ENCODE data around the gene FAM117A.

Gene FAM117A, protein sequence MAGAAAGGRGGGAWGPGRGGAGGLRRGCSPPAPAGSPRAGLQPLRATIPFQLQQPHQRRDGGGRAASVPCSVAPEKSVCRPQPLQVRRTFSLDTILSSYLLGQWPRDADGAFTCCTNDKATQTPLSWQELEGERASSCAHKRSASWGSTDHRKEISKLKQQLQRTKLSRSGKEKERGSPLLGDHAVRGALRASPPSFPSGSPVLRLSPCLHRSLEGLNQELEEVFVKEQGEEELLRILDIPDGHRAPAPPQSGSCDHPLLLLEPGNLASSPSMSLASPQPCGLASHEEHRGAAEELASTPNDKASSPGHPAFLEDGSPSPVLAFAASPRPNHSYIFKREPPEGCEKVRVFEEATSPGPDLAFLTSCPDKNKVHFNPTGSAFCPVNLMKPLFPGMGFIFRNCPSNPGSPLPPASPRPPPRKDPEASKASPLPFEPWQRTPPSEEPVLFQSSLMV

DNA sequence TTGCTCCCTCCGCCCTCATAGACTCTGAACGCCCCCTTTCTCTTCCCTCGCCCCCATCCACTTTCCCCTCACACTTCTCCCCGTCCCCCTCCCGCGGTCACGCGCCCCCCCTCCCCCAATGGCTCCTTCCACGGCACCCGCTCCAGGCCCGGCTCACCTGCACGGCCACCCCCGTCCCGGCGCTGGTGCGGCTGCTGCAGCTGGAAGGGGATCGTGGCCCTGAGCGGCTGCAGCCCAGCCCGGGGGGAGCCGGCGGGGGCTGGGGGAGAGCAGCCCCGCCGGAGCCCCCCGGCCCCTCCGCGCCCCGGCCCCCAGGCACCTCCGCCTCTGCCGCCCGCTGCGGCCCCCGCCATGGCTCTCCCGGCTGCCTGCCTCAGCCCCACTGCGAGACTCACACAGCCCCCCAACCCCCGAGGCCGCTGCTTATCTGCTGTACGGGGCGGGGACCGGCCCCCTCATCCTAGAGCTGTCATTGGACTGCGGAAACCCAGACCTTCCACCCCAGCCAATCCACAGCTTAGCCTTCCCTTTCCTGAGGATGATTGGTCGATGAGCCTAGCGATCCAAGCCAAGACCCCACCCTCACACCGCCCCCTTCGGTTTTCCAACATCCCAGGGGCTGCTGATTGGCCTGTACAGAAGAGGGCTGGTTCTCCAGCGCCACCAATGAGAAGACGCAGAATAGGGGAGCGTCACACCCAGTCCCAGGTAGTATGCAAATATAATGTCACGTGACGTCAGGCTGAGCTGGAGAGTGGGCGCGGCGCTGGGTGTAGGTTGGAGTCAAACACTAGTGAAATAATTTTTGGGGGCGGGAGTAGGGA lies at the start of gene FAM117A:
TSS of gene FAM117A (minus strand) at position 397 of the 824 bp plus-strand sequence. CDS start at position 353, 44 bp downstream.
- POLR2A ChIA-PET = interaction anchor here (0.6 to 3.5 kb wide), 46 partner anchors 9 to 1906 kb away, joined by 3 to 68 read pairs (median 6); partner anchors contain the start of genes KAT7, NXPH3, PHB1 and SLC35B1
- Histone ChIP-seq H3K27ac (ENCODE audit: extremely low read depth, low read depth, low read length) (no peak within 1 kb of the TSS), H3K4me1 (ENCODE audit: control insufficient read depth, insufficient read depth, low read length) (peaks cover 9% of the 10 kb centered on the region; the same call in 1 of the 2 replicates), H3K36me3 (ENCODE audit: control insufficient read depth in 2 of 2, insufficient read depth in 1 of 2, low read length in 2 of 2) (no peaks in the 10 kb centered on the region), H3K9me3 (ENCODE audit: control insufficient read depth, insufficient read depth, low read depth, low read length) (no peaks in the 10 kb centered on the region), H3K4me3 (ENCODE audit: low read depth, low read length) (peak within 1 kb of the TSS; percentile 73)
- CTCF ChIA-PET = interaction anchor here (0.5 to 1.2 kb wide), 8 partner anchors 12 to 1047 kb away, joined by 3 to 4 read pairs (median 3); partner anchors contain the start of gene PHB1
- no peak for TF ChIP-seq ZNF571 (tag by site-specific recombination; IDR thresholded peaks at IDR 0.05)
- TF ChIP-seq, protein P1, sequence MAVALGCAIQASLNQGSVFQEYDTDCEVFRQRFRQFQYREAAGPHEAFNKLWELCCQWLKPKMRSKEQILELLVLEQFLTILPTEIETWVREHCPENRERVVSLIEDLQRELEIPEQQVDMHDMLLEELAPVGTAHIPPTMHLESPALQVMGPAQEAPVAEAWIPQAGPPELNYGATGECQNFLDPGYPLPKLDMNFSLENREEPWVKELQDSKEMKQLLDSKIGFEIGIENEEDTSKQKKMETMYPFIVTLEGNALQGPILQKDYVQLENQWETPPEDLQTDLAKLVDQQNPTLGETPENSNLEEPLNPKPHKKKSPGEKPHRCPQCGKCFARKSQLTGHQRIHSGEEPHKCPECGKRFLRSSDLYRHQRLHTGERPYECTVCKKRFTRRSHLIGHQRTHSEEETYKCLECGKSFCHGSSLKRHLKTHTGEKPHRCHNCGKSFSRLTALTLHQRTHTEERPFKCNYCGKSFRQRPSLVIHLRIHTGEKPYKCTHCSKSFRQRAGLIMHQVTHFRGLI (tag by site-specific recombination; IDR thresholded peaks at IDR 0.05) = no peak
- TF ChIP-seq ZNF223 (tag by site-specific recombination; IDR thresholded peaks at IDR 0.05) = no peak
- no peak for TF ChIP-seq ZNF596 (tag by site-specific recombination; IDR thresholded peaks at IDR 0.05)
- TF ChIP-seq GLIS1 (tag by site-specific recombination; IDR thresholded peaks at IDR 0.05) = peak; percentile 54
- no peak for TF ChIP-seq ZNF133 (tag by site-specific recombination; IDR thresholded peaks at IDR 0.05)
- TF ChIP-seq ZNF202 (tag by site-specific recombination; IDR thresholded peaks at IDR 0.05; ENCODE audit: borderline replicate concordance) = no peak
- TF ChIP-seq REPIN1 (tag by site-specific recombination; IDR thresholded peaks at IDR 0.05; ENCODE audit: low read depth) = no peak
- TF ChIP-seq PRDM1 (tag by site-specific recombination; IDR thresholded peaks at IDR 0.05) = no peak
- no peak for TF ChIP-seq ZNF791 (tag by site-specific recombination; IDR thresholded peaks at IDR 0.05)
- no peak for TF ChIP-seq ZNF837 (tag by site-specific recombination; IDR thresholded peaks at IDR 0.05)
- TF ChIP-seq ZNF621 (tag by site-specific recombination; IDR thresholded peaks at IDR 0.05) = no peak
- TF ChIP-seq, protein P2, sequence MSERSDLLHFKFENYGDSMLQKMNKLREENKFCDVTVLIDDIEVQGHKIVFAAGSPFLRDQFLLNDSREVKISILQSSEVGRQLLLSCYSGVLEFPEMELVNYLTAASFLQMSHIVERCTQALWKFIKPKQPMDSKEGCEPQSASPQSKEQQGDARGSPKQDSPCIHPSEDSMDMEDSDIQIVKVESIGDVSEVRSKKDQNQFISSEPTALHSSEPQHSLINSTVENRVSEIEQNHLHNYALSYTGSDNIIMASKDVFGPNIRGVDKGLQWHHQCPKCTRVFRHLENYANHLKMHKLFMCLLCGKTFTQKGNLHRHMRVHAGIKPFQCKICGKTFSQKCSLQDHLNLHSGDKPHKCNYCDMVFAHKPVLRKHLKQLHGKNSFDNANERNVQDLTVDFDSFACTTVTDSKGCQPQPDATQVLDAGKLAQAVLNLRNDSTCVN (tag by site-specific recombination; optimal IDR thresholded peaks at IDR 0.05) = peak; percentile 52
- TF ChIP-seq ZNF624 (tag by site-specific recombination; IDR thresholded peaks at IDR 0.05) = no peak
- TF ChIP-seq, protein P3, sequence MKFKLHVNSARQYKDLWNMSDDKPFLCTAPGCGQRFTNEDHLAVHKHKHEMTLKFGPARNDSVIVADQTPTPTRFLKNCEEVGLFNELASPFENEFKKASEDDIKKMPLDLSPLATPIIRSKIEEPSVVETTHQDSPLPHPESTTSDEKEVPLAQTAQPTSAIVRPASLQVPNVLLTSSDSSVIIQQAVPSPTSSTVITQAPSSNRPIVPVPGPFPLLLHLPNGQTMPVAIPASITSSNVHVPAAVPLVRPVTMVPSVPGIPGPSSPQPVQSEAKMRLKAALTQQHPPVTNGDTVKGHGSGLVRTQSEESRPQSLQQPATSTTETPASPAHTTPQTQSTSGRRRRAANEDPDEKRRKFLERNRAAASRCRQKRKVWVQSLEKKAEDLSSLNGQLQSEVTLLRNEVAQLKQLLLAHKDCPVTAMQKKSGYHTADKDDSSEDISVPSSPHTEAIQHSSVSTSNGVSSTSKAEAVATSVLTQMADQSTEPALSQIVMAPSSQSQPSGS (tag by site-specific recombination; IDR thresholded peaks at IDR 0.05; ENCODE audit: low read depth) = peak; percentile 61
- no peak for TF ChIP-seq ZNF140 (tag by site-specific recombination; IDR thresholded peaks at IDR 0.05)
- TF ChIP-seq ZFHX2 (tag by site-specific recombination; conservative IDR thresholded peaks at IDR 0.05) = peak; percentile 80
- TF ChIP-seq KLF10 (tag by site-specific recombination; IDR thresholded peaks at IDR 0.05) = peak; percentile 100
- no peak for TF ChIP-seq ZNF555 (tag by site-specific recombination; conservative IDR thresholded peaks at IDR 0.05)
- no peak for TF ChIP-seq ZNF654 (tag by site-specific recombination; IDR thresholded peaks at IDR 0.05; ENCODE audit: low read depth)
- 0 out of 2 replicates have a peak, but pooled peaks have one; percentile 30 for TF ChIP-seq KLF1 (tag by site-specific recombination; IDR thresholded peaks at IDR 0.05)
- no peak for TF ChIP-seq ZNF416 (tag by site-specific recombination; IDR thresholded peaks at IDR 0.05)
- no peak for TF ChIP-seq ZNF423 (tag by site-specific recombination; IDR thresholded peaks at IDR 0.05)
- peak; percentile 73 for TF ChIP-seq EGR2 (tag by site-specific recombination; IDR thresholded peaks at IDR 0.05; ENCODE audit: low read depth)
- TF ChIP-seq KLF9 (tag by site-specific recombination; IDR thresholded peaks at IDR 0.05; ENCODE audit: low read depth) = peak; percentile 80
- TF ChIP-seq SCRT2 (tag by site-specific recombination; IDR thresholded peaks at IDR 0.05) = no peak
- no peak; the same call in 1 of the 2 replicates for TF ChIP-seq KLF8 (tag by site-specific recombination; IDR thresholded peaks at IDR 0.05)
- TF ChIP-seq ZSCAN30 (tag by site-specific recombination; IDR thresholded peaks at IDR 0.05) = 0 out of 2 replicates have a peak, but pooled peaks have one; percentile 48
- no peak for TF ChIP-seq KLF7 (tag by site-specific recombination; IDR thresholded peaks at IDR 0.05; ENCODE audit: borderline replicate concordance)
- TF ChIP-seq, protein P4, sequence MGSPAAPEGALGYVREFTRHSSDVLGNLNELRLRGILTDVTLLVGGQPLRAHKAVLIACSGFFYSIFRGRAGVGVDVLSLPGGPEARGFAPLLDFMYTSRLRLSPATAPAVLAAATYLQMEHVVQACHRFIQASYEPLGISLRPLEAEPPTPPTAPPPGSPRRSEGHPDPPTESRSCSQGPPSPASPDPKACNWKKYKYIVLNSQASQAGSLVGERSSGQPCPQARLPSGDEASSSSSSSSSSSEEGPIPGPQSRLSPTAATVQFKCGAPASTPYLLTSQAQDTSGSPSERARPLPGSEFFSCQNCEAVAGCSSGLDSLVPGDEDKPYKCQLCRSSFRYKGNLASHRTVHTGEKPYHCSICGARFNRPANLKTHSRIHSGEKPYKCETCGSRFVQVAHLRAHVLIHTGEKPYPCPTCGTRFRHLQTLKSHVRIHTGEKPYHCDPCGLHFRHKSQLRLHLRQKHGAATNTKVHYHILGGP (tag by site-specific recombination; IDR thresholded peaks at IDR 0.05) = no peak
- peak; percentile 69 for TF ChIP-seq ZNF629 (tag by site-specific recombination; IDR thresholded peaks at IDR 0.05)
